Transverse colon (tissue), 4 donors: Measurements from ENCODE around the gene KDM6B. TPM values are rescaled to one million over a fixed set of nuclear protein-coding genes. Genes with fewer than 3 reads are reported as not detected.
A peak's percentile ranks its signal among the peaks of the same experiment; 100 is the strongest.

Source experiments
- DNase-seq: peaks from one replicate; pipeline ENCODE4 v3.0.0-alpha.2; 2019
- H3K27ac ChIP-seq, 4 donors: fragments of 200-600 bp; sonication (generic); 2 replicates each; pipeline ENCODE4 v1.5.1; 2016 to 2018; ENCODE audit warnings: inconsistent platforms in 4 of 4
- H3K27me3 ChIP-seq: fragments of 200-600 bp; sonication (generic); 2 replicates; pipeline ENCODE4 v1.5.1; 2017; ENCODE audit warnings: inconsistent platforms
- H3K36me3 ChIP-seq, 4 donors: fragments of 200-600 bp; sonication (generic); 2 replicates each; pipeline ENCODE4 v1.5.1; 2017 to 2019; ENCODE audit warnings: inconsistent platforms in 4 of 4
- H3K4me1 ChIP-seq, 4 donors: fragments of 200-600 bp; sonication (generic); 2 replicates each; pipeline ENCODE4 v1.5.1; 2017 to 2020; ENCODE audit warnings: inconsistent platforms in 4 of 4
- H3K4me3 ChIP-seq, 4 donors: fragments of 200-600 bp; sonication (generic); 1 replicate in 1 of 4; 2 replicates in 3 of 4; pipeline versions ENCODE4 v1.5.1 to v1.6.1; 2017 to 2019; ENCODE audit warnings: inconsistent platforms in 4 of 4
- H3K9me3 ChIP-seq, 2 donors: fragments of 200-600 bp; sonication (generic); 2 replicates each; pipeline ENCODE4 v1.5.1; 2017 to 2019; ENCODE audit warnings: inconsistent platforms in 2 of 2
- CTCF ChIP-seq, 5 experiments: fragments of 200-600 bp in 3 of 5; fragments of 450-650 bp in 2 of 5; sonication (generic) in 3 of 5; IDR thresholded peaks; 1 replicate in 2 of 5; 2 replicates in 3 of 5; pipeline ENCODE4 v1.5.1; 2016 to 2017; ENCODE audit warnings: antibody characterized with exemption in 5 of 5, inconsistent platforms in 3 of 5, mild to moderate bottlenecking in 2 of 5, moderate library complexity in 1 of 5
- EP300 ChIP-seq: sonication (generic); formaldehyde crosslinking; IDR thresholded peaks from one replicate; pipeline ENCODE4 v1.6.1; 2017; ENCODE audit warnings: antibody characterized with exemption, low read depth
- POLR2A ChIP-seq: fragments of 450-650 bp; IDR thresholded peaks from one replicate; pipeline ENCODE4 v1.6.1; 2016; ENCODE audit warnings: antibody characterized with exemption, mild to moderate bottlenecking, moderate library complexity
- POLR2AphosphoS5 ChIP-seq, 3 donors: sonication (generic); formaldehyde crosslinking; IDR thresholded peaks; one replicate each; pipeline ENCODE4 v1.6.1; 2016; ENCODE audit warnings: antibody characterized with exemption in 3 of 3
- WGBS, 2 donors: methylation state at CpG; one replicate each; pipeline ENCODE4 v1.1.5; 2018; ENCODE audit warnings: low coverage in 1 of 2; 5-methylcytosine and 5-hydroxymethylcytosine counted together
- in situ Hi-C, 4 donors: fragments of 200-750 bp; cut with MboI; loops; one replicate each; pipeline versions ENCODE4 v1.15.0 to v1.15.1; 2017; ENCODE audit warnings: low sequenced_read_pairs in 3 of 4, low pct_ligation_motif_present in 1 of 4, low pct_unique_long_range_greater_than_20kb in 1 of 4
- intact Hi-C: fragments of 100-400 bp; cut with DNase I; formaldehyde crosslinking; loops from one replicate; pipeline ENCODE4 v1.15.1; 2023; ENCODE audit warnings: low total_unique reads
- total RNA-seq, 4 donors: library from RNA; depleted of rRNA; stranded (reverse); fragments of >200 nt; gene quantifications; one replicate each; pipeline ENCODE4 v1.1.0, GENCODE V29; 2016

KDM6B gene
- 10 to 100 TPM; 18.3 to 33.7 (median 30.2) TPM for total RNA-seq

DNA sequence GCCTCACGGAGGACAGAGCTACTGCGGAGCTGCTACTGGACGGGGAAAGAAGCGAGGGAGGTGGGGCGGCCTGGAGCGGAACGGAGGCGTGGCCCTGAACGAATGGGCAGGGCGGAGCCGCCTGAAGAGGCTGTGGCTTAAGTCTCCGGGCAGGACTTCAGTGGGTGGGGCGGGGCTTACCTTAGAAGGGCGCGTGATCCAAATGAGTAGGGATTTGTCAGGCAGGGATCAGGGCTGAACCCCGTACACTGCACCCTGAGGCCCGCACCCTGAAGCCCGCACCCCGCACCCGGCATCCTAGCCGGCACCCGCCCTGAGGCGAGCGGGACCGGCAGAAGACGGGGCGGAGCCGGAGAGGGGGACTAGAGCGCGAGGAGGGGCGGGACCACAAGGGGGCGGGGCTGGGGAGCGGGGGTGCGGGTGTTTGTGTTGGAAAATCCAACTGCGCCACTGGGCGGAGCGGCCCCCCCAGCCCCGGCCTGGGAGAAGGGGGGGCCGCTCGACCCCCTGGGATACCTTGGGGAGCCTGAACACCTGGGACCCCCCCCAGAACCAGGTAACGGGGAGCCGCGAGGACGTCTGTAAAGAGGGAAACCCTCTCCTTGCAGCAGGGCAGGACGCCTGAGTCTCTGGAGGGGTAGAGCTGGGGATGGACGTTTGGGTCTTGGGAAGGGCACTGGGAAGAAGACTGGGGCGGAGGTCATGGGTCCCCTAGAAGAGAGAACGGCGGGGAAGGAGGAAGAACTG is at the start of gene KDM6B:
TSS of gene KDM6B (plus strand) at position 423 of the 747 bp plus-strand sequence. CDS start 11,338 bp downstream, outside the sequence.
- Histone ChIP-seq H3K27me3 (no peaks in the 10 kb centered on the region), H3K4me3 (peak within 1 kb of the TSS; percentile 54 to 79 (median 70)), H3K4me1 (peaks cover 17 to 48% (median 30%) of the 10 kb centered on the region in 4 donors), H3K9me3 (no peaks in the 10 kb centered on the region), H3K27ac (peak within 1 kb of the TSS; percentile 97 to 99 (median 99)), H3K36me3 (no peaks in the 10 kb centered on the region)
- intact Hi-C loops = no loop called here
- TF ChIP-seq POLR2A (peak; percentile 21), POLR2AphosphoS5 (IDR thresholded peaks at IDR 0.05) (peak in 2 of 3 donors; percentile 18 to 56), CTCF (IDR thresholded peaks at IDR 0.05) (peak in 1 of 5 experiments; percentile 16), EP300 (no peak)
- peak; percentile 96 for DNase-seq
- in situ Hi-C loops = no loop called here
- 1% methylated on average over 28 of the region's 49 CpGs; no CpG with 5 or more reads in 1 of the 2 donors for WGBS, 2 donors

GRCh38 chr17:7786866-7787265 is 47.2 kb upstream of the KDM6B start:
- 91% methylated on average over 21 of the region's 21 CpGs; no CpG with 5 or more reads in 1 of the 2 donors for WGBS, 2 donors
- Histone ChIP-seq H3K4me3 (no peak overlapping the region), H3K27ac (no peak overlapping the region), H3K36me3 (no peaks in the 10 kb centered on the region), H3K9me3 (no peaks in the 10 kb centered on the region), H3K4me1 (no peaks in the 10 kb centered on the region), H3K27me3 (no peaks in the 10 kb centered on the region)
- intact Hi-C loops = no loop called here
- in situ Hi-C loops = no loop called here
- no peak for DNase-seq
- TF ChIP-seq POLR2A (no peak), POLR2AphosphoS5 (IDR thresholded peaks at IDR 0.05) (no peak), CTCF (IDR thresholded peaks at IDR 0.05) (no peak), EP300 (no peak)

DNA sequence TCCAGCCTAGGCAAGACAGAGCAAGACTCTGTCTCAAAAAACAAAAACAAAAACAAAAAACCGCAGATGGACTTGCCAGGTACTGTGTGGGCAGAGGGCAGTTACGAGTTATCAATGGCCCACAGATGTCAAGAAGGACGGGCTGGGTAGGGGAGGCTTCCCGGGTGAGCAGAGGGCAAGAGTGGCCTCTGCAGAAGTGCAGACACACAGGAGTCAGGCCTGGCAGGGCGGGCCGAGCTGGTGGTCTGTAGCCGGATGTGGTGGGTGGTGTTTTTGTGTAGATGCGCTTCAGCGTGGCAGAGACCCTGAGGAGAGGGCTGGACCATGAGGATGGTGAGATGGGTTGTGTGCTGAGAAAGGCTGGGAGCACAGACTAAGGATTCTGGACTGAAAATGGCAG is 44.9 kb upstream of the KDM6B start:
- intact Hi-C loops (no loop called here), in situ Hi-C loops (no loop called here)
- DNase-seq = no peak
- H3K4me1 ChIP-seq = no peaks in the 10 kb centered on the region
- H3K36me3 ChIP-seq = no peaks in the 10 kb centered on the region
- WGBS, 2 donors = 77 to 81% methylated on average over 8 to 9 of the region's 9 CpGs
- no peaks in the 10 kb centered on the region for H3K9me3 ChIP-seq
- no peak for TF ChIP-seq CTCF (IDR thresholded peaks at IDR 0.05)
- no peak for TF ChIP-seq POLR2AphosphoS5 (IDR thresholded peaks at IDR 0.05)
- no peak for TF ChIP-seq POLR2A
- no peak for TF ChIP-seq EP300
- H3K27ac ChIP-seq = no peak overlapping the region
- no peaks in the 10 kb centered on the region for H3K27me3 ChIP-seq
- no peak overlapping the region for H3K4me3 ChIP-seq

- intact Hi-C loops = no loop called here
- WGBS, 2 donors = 88% methylated on average over 5 of the region's 5 CpGs; no CpG with 5 or more reads in 1 of the 2 donors
- Histone ChIP-seq H3K4me3 (no peak overlapping the region), H3K9me3 (no peaks in the 10 kb centered on the region), H3K27ac (no peak overlapping the region), H3K36me3 (no peaks in the 10 kb centered on the region), H3K27me3 (no peaks in the 10 kb centered on the region), H3K4me1 (no peaks in the 10 kb centered on the region)
- DNase-seq = no peak
- in situ Hi-C loops = no loop called here
- TF ChIP-seq CTCF (IDR thresholded peaks at IDR 0.05) = no peak
- TF ChIP-seq EP300 = no peak
- TF ChIP-seq POLR2AphosphoS5 (IDR thresholded peaks at IDR 0.05) = no peak
- TF ChIP-seq POLR2A = no peak
Observed at GRCh38 chr17:7790150-7790549, 43.9 kb upstream of the KDM6B start.
